ENCODE measurements around the gene PLD1. TPM values are rescaled to one million over a fixed set of nuclear protein-coding genes. Genes with fewer than 3 reads are reported as not detected.

PLD1 gene
- total and polyA plus RNA-seq, 2 of the 8 experiments (the other 6 are each of a cell fraction or from before 2014, with no cell fraction given): 1.2 to 2.6 TPM

- no peak for TF ChIP-seq JUND (IDR thresholded peaks at IDR 0.05; ENCODE audit: low read length)
- TF ChIP-seq SIX5 (IDR thresholded peaks at IDR 0.05; ENCODE audit: low read depth, low read length): no peak
These were observed 27.4 kb upstream of the PLD1 start (continued) for GRCh38 chr3:171837698-171838097.

Measured in H1 (cell line).